ENCODE results near the gene ZDHHC11B. TPM values are rescaled to one million over a fixed set of nuclear protein-coding genes. Genes with fewer than 3 reads are reported as not detected.

Gene ZDHHC11B
- total RNA-seq, 4 donors from 2014 or later, result 2.2 to 11.7 (median 6.2) TPM

GRCh38 chr5:761854-762710 lies 22.4 kb downstream of the ZDHHC11B start:
- 95% methylated on average over 8 of the region's 8 CpGs for WGBS
- H3K27me3 ChIP-seq, result no peaks in the 10 kb centered on the region
- TF ChIP-seq EP300 (IDR thresholded peaks at IDR 0.05) (no peak), POLR2AphosphoS5 (IDR thresholded peaks at IDR 0.05) (no peak), POLR2A (IDR thresholded peaks at IDR 0.05; ENCODE audit: low read depth) (no peak), CTCF (IDR thresholded peaks at IDR 0.05) (no peak)
- DNase-seq (ENCODE audit: extremely low spot score), result no peak
- no peak overlapping the region for H3K4me3 ChIP-seq
- intact Hi-C loops (cut with DNase I), result loop anchor here (5.0 to 10.0 kb wide), 2 partner anchors 80 to 87 kb away; no protein-coding TSS in a partner anchor
- H3K4me1 ChIP-seq, result peaks cover 29 to 39% (median 36%) of the 10 kb centered on the region in 4 donors
- H3K9me3 ChIP-seq, result no peaks in the 10 kb centered on the region
- peak overlapping the region in 1 of 4 donors; percentile 9 for H3K27ac ChIP-seq (replicated peaks in 1 of 4)
- H3K36me3 ChIP-seq, result peaks cover 5 to 44% (median 37%) of the 10 kb centered on the region in 4 donors

- Histone ChIP-seq H3K36me3 (peaks cover 2 to 36% (median 29%) of the 10 kb centered on the region in 4 donors), H3K27me3 (no peaks in the 10 kb centered on the region), H3K4me1 (peaks cover 38 to 47% (median 45%) of the 10 kb centered on the region in 4 donors), H3K4me3 (no peak overlapping the region), H3K9me3 (no peaks in the 10 kb centered on the region), H3K27ac (replicated peaks in 1 of 4) (peak overlapping the region in 1 of 4 donors; percentile 9)
- intact Hi-C loops (cut with DNase I), result loop anchor here (5.0 to 10.0 kb wide), 2 partner anchors 81 to 86 kb away; no protein-coding TSS in a partner anchor
- DNase-seq (ENCODE audit: extremely low spot score), result no peak
- TF ChIP-seq CTCF (IDR thresholded peaks at IDR 0.05), result no peak
- no peak for TF ChIP-seq POLR2AphosphoS5 (IDR thresholded peaks at IDR 0.05)
- no peak for TF ChIP-seq POLR2A (IDR thresholded peaks at IDR 0.05; ENCODE audit: low read depth)
- no peak for TF ChIP-seq EP300 (IDR thresholded peaks at IDR 0.05)
- 84% methylated on average over 15 of the region's 15 CpGs for WGBS
Observed at GRCh38 chr5:761059-761771, 23.3 kb downstream of the ZDHHC11B start.

- H3K4me3 ChIP-seq, result no peak overlapping the region
- H3K4me1 ChIP-seq, result peaks cover 39 to 50% (median 47%) of the 10 kb centered on the region in 4 donors
- no peak for DNase-seq (ENCODE audit: extremely low spot score)
- TF ChIP-seq EP300 (IDR thresholded peaks at IDR 0.05) (no peak), CTCF (IDR thresholded peaks at IDR 0.05) (no peak), POLR2AphosphoS5 (IDR thresholded peaks at IDR 0.05) (no peak), POLR2A (IDR thresholded peaks at IDR 0.05; ENCODE audit: low read depth) (no peak)
- H3K27ac ChIP-seq (replicated peaks in 1 of 4), result no peak overlapping the region
- intact Hi-C loops (cut with DNase I), result loop anchor here (5.0 to 10.0 kb wide), 2 partner anchors 82 to 86 kb away; no protein-coding TSS in a partner anchor
- H3K9me3 ChIP-seq, result no peaks in the 10 kb centered on the region
- 96% methylated on average over 24 of the region's 24 CpGs for WGBS
- H3K36me3 ChIP-seq, result peaks cover 0 to 29% (median 22%) of the 10 kb centered on the region in 4 donors
- H3K27me3 ChIP-seq, result no peaks in the 10 kb centered on the region
Observed at GRCh38 chr5:760363-761058, 24.0 kb downstream of the ZDHHC11B start.

GRCh38 chr5:759781-760362 lies 24.7 kb downstream of the ZDHHC11B start:
- TF ChIP-seq POLR2A (IDR thresholded peaks at IDR 0.05; ENCODE audit: low read depth) (no peak), CTCF (IDR thresholded peaks at IDR 0.05) (no peak)
- intact Hi-C loops (cut with DNase I), result loop anchor here (5.0 to 10.0 kb wide), 2 partner anchors 82 to 85 kb away; no protein-coding TSS in a partner anchor
- WGBS, result 92% methylated on average over 22 of the region's 22 CpGs
- Histone ChIP-seq H3K27ac (replicated peaks in 1 of 4) (peak overlapping the region; percentile 47 to 80 (median 76)), H3K9me3 (no peaks in the 10 kb centered on the region), H3K4me1 (peaks cover 39 to 50% (median 47%) of the 10 kb centered on the region in 4 donors), H3K36me3 (peaks cover 0 to 24% (median 18%) of the 10 kb centered on the region in 4 donors), H3K4me3 (no peak overlapping the region), H3K27me3 (no peaks in the 10 kb centered on the region)
- DNase-seq (ENCODE audit: extremely low spot score), result no peak

Data from esophagus muscularis mucosa (tissue), 4 donors.